DMS 273 (cell line): ENCODE results near the gene SLC26A5.
"Not testable (repeated sequence)": the region's sequence is repeated elsewhere in the genome, so short reads cannot be mapped to it uniquely, and the experiment has no call there.

Experiments used
- DNase-seq: peaks from one replicate; lab custom pipeline; 2025; ENCODE audit not compliant: unreplicated experiment; lab: John Stamatoyannopoulos, UW

Gene SLC26A5, protein sequence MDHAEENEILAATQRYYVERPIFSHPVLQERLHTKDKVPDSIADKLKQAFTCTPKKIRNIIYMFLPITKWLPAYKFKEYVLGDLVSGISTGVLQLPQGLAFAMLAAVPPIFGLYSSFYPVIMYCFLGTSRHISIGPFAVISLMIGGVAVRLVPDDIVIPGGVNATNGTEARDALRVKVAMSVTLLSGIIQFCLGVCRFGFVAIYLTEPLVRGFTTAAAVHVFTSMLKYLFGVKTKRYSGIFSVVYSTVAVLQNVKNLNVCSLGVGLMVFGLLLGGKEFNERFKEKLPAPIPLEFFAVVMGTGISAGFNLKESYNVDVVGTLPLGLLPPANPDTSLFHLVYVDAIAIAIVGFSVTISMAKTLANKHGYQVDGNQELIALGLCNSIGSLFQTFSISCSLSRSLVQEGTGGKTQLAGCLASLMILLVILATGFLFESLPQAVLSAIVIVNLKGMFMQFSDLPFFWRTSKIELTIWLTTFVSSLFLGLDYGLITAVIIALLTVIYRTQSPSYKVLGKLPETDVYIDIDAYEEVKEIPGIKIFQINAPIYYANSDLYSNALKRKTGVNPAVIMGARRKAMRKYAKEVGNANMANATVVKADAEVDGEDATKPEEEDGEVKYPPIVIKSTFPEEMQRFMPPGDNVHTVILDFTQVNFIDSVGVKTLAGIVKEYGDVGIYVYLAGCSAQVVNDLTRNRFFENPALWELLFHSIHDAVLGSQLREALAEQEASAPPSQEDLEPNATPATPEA

DNA sequence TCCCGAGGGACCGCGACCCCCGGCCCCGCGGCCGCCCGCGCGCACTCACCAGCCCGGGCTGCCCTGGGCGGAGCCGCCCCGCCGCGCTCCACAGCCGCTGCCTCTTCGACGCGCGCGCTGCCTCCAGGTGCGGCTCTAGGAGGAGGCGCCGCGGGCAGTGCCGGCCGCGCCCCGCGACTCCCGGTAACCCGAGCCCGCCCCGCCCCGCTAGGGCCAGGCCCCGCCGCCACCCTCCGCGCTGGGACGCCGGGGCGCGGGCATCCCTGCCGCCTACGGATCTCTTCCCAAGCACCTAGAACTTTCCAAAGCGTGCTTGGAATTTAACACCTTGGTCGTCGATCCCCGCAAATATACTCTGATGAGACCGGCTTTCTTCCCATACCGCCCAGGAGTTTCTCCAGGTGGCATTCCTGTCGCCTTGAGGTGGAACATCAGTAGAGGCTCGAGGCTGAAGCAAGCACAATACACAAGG lies at the start of gene SLC26A5:
TSS of gene SLC26A5 (minus strand) at position 159 of the 472 bp plus-strand sequence. CDS start 24,693 bp downstream, outside the sequence.
- peak; percentile 89 for DNase-seq

DNA sequence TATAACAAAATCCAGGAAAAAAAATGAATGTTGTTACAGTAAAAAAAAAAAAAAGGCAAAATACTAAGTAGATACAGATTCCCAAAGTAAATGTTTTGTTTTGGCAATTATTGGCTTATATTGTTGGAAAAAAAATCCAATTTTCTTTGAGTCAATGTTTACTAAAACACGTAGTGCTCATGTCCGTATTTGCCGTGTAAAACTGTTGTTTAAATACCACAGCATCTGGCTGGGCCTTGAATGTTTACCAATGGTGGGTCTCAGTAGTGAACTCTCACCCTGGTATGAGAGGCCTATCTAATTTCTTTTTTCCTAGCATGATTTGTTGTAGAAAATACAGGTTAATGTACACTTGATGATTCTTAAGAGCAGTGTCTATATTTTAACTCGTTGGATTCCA lies 41.4 kb upstream of the SLC26A5 start:
- no peak for DNase-seq

DNA sequence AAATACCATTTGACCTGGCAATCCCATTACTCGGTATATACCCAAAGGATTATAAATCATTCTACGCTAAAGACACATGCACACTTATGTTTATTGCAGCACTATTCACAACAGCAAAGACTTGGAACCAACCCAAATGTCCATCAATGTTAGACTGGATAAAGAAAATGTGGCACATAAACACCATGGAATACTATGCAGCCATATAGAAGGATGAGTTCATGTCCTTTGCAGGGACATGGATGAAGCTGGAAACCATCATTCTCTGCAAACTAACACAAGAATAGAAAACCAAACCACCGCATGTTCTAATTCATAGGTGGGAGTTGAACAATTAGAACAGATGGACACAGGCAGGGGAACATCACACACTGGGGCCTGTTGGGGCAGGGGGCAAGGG lies 40.9 kb upstream of the SLC26A5 start:
- not testable (repeated sequence) for DNase-seq

DNA sequence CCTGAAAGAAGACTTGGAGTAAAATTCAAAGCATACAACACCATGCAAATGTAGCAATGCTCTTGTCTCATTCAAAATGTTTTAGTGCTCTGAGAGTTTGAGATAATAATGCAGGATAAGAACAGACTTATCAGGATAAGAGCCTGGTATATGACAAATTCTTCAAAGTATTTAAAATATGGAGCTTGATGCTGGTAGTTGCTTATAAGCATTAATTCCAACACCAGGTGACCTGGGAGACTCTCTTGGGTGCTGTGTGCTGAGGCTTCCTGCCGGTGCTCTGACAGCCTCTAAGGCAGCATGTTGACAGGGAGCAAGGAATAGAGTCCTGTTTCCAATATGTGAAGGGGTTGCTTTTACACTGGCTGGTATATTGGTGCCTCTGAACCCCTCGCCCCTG lies 34.8 kb upstream of the SLC26A5 start:
- no peak for DNase-seq

DNA sequence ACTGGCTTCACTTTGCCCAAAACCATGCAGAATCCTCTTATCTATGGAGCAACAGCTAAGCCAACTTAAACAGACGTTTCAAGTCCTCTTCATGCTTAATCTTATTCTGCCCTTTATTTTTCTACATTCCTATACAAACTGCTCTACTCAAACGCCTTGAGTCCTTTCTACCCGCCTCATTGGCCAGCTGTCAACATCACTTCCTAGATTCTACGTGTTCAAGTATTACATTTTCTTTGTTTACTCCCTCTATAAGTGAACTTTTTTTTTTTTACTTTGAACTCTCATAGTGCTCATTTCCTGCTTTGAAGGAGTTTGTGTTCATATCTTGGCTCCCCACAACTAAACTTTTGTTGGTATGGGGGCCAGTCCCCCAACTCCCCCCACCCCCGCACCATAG lies 28.9 kb upstream of the SLC26A5 start:
- no peak for DNase-seq

DNA sequence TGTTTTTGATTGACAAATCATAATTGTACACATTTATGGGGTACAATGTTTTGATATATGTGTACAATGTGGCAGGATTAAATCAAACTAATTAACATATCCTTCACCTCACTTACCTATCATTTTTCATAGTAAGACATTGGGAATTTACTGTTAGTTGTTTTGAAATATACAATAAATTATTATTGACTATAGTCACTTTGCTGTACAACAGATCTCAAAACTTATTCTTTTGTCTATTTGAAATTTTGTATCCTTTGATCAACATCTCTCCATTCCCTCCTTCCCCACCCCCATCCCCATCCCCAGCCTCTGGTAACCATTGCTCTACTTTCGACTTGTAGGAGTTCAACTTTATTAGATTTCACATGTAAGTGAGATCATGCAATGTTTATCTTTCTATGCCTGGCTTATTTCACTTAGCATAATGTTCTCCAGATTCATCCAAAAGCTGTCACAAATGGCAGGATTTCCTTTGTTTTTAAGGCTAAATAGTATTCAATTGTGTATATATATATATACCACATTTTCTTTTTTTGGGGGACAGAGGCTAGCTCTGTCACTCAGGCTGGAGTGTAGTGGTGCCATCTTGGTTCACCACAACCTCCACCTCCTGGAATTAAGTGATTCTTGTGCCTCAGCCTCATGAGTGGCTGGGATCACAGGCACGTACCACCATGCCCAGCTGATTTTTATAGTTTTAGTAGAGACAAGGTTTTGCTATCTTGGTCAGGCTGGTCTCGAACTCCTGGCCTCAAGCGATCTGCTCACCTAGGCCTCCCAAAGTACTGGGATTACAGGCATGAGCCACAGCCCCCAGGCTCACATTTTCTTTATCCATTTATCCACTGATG lies 23.3 kb upstream of the SLC26A5 start:
- no peak for DNase-seq

DNA sequence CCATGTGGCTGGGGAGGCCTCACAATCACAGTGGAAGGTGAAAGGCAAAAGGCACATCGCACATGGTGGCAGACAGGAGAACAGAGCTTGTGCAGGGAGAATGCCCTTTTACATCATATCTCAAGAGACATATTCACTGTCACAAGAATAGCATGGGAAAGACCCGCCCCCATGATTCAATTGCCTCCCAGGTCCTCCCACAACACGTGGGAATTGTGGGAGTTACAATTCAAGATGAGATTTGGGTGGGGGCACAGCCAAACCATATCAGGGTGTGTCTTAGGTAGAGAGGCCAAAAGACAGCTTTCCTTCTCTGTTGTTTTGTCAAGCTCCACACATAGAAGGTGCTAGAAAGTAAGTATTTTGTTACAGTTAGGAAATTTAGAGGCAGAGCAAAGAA lies 20.8 kb upstream of the SLC26A5 start:
- DNase-seq = no peak

DNA sequence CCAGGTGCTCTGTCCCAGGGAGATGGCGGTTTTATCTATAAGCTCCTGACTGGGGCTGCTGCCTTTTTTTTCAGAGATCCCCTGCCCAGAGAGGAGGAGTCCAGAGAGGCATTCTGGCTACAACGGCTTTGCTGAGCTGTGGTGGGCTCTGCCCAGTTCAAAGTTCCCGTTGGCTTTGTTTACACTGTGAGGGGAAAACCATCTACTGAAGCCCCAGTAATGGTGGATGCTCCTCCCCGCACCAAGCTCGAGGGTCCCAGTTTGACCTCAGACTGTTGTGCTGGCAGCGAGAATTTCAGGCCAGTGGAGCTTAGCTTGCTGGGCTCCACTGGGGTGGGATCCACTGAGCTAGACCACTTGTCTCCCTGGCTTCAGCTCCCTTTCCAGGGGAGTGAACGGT lies 16.4 kb upstream of the SLC26A5 start:
- DNase-seq = no peak

DNA sequence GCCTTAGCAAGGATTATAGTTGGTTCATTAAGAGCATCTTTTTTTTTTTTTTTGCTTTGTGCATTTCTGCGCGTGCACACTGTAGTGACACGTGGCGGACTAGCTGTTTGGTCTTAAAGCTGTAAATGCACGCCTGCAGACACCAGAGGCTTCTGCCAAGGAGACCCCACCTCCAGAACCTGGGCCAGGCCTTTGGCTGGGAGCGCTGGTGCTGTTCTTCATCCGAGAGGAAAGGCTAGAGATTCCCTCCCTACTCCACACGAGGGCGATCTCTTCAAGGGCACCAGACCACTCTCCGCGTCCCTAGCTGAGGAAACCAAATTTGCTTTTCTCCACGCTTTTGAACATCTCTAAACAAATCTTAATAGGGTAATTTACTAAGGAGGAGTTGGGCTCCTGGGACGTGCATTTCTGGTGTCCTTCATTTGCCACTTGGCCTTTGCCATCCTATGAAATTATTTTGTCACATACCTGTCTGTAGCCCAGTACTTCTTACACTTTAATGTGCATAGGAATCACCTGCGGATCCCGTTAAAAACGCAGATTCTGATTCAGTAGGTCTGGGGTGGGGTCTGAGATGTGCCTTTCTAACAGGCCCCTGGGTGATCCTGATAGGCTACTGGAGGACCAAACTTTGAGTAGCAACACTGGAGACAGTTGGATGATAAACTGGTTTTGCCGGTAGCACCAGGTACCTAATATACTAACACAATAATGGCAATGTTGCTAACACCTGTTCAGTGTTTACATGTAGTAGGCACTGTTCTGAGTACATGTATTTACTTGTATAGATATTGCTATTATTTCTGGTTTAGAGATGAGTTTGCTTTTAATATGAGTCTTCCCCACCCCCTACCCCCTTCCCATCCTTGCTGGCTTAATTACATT lies 1.3 kb upstream of the SLC26A5 start:
- peak; percentile 93 for DNase-seq

DNA sequence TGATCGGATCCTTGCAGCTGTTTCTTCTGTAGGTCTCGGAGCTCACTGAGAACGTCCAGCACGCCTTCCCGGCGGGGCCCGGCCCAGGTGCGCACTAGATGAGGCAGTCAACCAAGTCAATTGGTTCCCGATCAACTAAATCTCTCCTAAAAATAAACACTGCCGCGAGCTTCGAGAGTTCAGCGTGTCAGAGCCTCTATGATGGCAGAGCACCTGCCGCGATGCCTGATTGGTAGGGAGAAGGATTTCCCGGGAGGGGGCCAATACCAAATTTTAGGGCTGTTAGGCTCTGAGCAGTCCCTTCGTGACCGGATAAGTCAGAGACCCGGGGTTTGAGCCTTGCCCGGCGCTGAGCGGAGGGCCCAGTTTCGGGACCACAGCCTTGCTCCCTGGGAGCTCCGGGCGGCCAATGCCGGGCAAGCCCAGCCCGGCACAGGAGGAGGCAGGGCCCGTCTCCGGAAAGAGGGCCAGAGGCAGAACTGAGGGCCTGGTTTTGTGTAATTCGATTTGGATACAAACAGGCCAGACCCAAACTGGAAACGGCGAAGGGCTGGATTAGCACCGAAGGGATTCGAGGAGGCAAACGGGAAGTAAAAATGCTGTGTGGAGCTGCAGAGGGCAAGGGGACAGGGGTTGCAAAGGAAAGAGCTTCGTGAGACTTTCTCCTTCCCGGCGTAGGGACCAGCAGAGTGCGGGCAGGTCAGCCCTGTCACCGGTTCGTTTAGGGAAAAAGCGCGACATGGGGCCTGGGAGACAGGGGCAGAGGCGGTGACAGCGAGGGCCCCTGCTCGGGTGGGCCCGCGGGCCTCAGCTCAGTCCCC lies 569 bp downstream of the SLC26A5 start:
- peak; percentile 63 for DNase-seq

DNA sequence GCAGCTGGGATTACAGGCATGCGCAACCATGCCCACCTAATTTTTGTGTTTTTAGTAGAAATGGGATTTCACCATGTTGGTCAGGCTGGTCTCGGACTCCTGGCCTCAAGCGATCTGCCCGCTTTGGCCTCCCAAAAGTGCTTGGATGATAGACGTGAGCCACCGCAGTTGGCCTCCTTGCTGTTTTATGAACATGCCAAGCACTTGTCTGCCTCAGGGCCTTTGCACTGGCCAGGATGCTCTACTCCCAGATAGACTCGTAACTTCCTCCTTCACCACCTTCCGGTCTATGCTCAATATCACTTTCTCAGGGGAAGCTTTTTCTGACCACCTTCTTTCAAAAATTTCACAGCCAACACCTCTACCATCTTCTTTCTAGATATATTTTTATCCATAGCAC lies 6.3 kb downstream of the SLC26A5 start:
- DNase-seq = no peak

DNA sequence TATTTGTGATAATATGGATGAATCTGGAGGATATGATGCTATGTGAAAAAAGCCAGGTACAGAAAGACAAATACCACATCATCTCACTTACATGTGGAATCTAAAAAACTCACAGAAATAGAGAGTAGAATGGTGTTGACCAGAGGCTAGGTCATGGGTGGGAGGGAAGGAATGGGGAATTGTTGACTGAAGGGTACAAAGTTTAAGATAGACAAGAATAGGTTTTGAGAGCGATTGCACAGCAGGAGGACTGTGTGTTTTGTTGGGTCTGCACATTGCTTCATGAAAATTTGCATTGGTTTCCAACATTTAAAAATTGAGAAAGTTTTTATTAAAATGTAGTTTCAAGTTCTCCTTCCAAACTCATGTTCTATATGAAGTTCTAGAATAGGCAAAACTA lies 8.4 kb downstream of the SLC26A5 start:
- DNase-seq = no peak

DNA sequence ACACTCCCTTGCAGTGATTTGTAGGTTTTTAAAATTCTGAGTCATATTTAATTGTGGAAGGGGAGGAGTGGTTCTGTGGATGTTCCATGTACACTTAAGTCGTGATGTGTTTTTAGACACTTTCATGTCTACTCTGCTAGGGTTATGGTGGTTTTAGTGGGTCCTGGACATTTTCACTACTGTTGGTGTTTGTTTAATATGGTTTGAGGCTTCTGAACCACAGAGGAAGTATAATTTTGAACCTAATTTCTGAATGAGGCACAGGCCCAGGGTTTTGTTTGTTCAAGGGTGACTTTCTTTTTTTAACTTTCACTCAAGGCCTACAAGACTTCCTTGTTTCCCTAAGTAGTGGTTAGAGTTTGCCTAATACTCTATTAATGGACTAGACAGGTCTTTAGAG lies 13.3 kb downstream of the SLC26A5 start:
- no peak for DNase-seq

DNA sequence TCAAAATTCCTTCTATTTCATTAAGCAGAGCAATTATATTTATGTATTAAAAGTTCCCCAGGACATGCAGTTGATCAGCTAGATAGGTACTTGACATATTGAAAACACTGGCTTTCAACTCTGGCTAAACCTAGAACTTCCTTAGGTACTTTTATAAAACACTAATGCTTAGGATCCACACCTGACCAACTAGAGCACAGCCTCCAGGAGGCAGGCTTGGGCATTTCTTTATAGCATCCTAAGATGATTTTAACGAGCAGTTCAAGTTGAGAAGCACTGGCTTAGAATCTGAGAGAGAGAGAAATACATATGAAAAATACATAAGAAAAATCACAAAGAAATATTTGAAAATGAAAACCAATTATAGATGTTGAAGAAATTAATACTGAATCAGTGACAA lies 20.8 kb downstream of the SLC26A5 start:
- DNase-seq = peak; percentile 19

DNA sequence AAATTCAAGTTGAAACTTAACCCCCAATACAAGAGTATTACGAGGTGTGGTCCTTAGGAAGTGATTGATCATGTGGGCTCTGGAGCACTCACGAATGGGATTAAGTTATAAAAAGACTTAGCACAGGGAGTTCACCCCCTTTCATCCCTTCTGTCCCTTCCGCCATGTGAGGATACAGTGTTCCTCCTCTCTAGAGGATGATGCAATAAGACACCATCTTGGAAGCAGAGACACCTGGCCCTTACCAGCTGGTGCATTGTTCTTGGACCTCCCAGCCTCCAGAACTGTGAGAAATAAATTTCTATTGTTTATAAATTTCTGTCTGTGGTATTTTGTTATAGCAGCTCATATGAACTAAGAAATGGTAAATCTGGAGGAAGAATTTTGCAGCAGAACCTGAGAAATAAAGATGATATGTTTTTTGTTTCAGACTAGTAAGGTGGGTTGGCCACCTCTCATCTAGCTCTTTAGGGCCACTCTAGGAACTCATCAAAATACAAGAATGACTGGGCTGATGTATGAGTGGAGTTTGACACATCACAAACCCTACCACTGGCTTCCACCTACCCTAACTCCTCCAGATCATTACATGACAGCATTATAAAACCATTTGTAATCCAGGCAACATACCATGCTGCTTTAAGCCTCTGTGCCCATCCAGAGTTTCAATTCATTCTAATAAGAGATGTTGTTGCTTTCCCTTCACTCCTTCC lies 22.4 kb downstream of the SLC26A5 start:
- no peak for DNase-seq

DNA sequence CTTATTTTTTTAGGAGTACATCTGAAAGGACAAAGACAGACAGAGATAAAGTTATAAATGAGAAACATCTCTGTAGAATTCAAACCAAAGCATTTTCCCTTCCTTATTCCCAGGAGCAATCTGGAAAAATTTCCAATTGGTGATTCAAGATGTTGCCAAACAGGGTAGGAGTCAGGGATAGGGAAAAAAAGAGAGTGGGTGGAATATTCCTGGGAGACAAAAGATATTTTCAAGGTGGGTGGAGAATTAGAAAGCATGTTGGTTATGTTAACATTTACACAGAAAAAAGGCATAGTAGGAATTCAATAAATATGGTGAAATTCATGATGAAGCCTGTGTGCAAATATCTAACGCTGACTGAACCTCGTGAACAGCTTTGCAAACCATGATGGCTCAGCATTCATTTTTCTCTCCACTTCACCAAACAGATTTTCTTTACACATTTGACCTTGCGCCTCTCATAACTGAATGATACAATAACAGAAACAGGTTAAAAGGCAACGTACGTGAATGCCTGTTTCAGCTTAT lies 25.1 kb downstream of the SLC26A5 start:
- no peak for DNase-seq

DNA sequence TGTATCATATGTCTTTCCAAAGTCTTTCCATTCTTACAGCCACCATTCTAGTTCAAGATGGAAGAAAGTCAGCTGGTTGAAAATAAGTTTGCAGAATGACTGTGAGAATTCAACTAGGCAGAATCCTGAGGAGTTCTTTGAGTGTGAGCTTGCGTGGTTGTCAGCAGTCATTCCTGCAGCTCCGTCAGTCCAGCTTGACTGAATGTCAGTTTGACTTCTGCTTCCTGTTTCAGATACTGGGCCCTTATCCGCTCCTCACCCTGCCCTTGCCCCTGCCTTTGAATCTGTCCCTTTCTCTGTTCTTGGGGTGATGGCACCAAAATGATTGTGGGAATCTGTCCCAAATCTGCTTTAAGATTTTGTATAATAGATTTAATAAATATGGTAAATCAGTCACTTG lies 27.8 kb downstream of the SLC26A5 start:
- no peak for DNase-seq

DNA sequence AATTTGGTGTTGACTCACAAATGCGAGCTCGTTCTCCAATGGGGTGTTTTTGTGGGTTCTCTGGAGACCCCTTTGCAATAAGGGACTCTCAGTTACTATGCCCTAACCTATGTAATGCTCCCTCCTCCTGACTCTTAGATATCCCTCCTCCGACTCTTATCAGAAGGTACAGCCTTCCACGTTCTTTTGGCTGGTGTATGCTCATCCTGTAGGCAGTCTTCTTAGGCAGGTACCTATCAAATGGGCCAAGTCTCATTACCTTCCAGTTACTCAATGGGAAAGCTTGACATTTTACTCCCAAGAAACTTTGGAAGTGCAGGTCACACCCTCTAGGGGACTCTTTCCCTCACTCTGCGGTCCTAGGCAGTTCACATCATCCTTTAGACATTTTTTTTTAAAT lies 32.6 kb downstream of the SLC26A5 start:
- DNase-seq = no peak

DNA sequence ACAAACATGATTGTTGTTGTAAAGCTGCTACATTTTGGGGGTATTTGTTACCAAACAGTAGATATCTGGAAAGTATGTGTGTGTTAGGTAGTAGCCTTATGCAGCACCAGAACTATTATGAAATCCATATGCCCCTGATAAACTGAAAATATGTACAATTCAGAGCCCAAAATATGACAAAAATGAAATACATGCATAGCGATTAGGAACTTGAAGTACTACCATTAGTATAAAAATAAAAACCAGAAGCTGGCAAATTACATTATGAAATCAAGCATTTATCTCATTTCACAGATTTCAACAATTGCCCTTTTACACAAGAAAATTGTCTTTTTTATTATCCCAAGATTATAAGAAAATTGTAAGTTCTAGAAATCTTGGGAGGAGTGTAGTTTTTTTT lies 33.9 kb downstream of the SLC26A5 start:
- no peak for DNase-seq
